GM12872 (cell line): ENCODE measurements around the gene LRRC4C.

Experiments
- TF ChIP-seq, protein P1 (sequence below): IDR thresholded peaks from 3 replicates; pipeline ENCODE4 v1.5.1; 2011; ENCODE audit warnings: low read depth, mild to moderate bottlenecking, low read length, moderate library complexity; ENCODE audit not compliant: insufficient read depth

Gene LRRC4C

DNA sequence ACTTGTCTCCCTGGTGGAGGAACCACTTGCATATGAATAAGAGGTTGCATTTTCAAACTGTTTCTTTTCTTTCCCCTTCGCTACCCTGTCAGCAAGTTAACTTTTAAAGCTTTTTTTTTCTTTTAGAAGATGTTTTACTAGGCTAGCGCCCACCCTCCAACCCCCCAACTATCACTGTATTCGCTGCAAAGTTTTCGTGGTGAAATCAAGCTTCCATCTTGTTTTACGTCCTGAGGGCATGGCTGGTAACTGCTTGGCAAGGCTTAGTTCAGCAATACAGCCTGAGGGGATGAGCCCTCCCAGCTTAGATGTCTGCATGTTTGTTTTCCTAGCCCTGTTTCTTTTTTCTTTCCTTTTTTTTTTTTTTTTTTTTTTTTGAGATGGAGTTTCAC, 1359.3 kb downstream of the LRRC4C start:
- TF ChIP-seq, protein P1, sequence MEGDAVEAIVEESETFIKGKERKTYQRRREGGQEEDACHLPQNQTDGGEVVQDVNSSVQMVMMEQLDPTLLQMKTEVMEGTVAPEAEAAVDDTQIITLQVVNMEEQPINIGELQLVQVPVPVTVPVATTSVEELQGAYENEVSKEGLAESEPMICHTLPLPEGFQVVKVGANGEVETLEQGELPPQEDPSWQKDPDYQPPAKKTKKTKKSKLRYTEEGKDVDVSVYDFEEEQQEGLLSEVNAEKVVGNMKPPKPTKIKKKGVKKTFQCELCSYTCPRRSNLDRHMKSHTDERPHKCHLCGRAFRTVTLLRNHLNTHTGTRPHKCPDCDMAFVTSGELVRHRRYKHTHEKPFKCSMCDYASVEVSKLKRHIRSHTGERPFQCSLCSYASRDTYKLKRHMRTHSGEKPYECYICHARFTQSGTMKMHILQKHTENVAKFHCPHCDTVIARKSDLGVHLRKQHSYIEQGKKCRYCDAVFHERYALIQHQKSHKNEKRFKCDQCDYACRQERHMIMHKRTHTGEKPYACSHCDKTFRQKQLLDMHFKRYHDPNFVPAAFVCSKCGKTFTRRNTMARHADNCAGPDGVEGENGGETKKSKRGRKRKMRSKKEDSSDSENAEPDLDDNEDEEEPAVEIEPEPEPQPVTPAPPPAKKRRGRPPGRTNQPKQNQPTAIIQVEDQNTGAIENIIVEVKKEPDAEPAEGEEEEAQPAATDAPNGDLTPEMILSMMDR, result no peak

DNA sequence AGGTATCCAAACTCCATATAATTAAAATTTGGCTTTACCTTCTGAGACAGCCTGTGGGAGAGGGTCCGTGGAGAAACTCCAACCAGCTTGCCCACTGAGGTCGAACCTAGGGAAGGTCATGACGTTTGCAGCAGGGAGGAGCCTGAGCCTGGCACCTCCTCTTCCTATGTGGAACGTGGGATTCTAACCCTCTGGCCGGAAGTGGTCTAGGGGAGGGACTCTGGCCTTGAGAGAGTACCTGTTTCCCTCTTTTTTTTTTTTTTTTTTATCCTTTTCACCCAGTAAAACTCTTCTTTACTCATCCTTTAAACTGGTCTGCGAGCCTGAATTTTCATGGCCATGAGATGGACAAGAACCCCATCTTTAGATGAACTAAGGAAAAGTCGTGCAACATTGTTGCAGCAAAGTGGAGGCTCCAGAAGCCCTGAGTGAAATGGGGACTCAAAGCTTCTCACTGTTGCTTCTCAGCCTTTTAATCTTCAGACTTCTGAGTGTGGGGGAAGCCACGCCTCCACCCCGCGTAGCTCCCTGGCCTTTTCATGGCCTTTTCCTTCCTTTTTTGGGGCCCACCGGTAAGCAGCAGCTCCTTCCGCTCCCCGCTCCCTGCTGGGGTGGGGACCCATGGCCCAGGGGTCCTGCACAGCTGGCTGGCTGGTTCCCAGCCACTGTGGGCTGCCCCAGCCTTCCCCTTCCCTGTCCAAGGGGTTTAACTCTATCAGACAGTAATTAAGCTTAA, 1359.9 kb downstream of the LRRC4C start:
- TF ChIP-seq, protein P1, result no peak

DNA sequence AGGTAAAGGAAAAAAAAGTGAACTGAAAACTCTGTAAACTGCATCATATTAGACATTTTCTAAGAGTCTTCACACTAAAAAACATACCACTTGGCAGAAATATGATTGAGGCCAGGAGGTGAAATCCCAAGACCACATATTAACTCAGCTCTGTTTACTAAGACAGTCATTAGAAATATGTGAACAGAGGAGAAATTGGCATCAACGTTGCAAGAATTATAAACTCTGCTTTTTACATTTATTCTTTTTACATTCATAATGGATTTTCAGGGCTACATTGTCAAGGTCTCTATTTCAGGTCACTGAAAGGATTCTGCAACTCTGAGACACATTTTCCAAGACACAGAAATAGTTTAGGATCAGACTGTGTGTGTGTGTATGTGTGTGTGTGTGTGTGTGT, 1364.0 kb downstream of the LRRC4C start:
- TF ChIP-seq, protein P1, result no peak

DNA sequence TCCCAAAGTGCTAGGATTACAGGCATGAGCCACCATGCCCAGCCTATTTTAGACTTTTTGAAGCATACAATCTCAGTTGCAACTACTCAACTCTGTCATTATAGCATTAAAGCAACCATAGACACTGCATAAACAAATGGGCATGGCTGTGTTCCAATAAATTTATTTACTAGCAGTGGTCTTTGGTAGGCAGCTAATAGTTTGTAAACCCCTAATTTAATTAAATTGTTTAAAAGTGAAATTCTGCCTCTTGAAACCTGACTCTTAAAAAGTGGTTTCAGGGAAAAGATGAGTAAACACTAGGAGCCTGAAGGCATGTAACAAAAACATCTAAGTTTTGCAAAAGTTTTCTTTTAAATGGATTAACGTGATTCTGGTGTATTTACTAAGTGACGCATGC, 1364.5 kb downstream of the LRRC4C start:
- TF ChIP-seq, protein P1, result no peak

DNA sequence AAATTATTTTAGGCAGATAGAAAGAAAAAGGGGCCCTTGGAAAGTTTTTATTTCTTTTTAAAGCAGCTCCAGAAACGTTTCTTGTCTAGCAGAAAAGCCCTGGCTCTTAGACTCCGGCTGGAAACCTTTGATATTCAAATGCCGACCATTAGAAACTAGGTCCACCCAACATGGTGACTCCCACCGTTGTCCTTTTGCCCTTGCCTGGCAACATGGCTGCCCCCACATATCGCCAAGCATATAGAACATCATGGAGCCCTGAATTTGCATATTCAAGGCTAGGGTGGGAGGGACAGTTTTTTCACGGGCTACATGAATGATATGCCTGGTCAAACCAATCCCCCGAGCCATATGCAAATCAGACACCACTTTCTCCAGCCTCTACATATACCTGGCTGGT, 1379.0 kb downstream of the LRRC4C start:
- TF ChIP-seq, protein P1, result no peak
